OCI-LY1 (cell line): Measurements from ENCODE around the gene ALKBH4.
"Not testable (repeated sequence)": the region's sequence is repeated elsewhere in the genome, so short reads cannot be mapped to it uniquely, and the experiment has no call there.

Experiments
- H2AFZ ChIP-seq: fragments of 200-600 bp; sonication (generic), shearing (Covaris generic); 2 replicates; pipeline ENCODE4 v1.6.0; 2014; ENCODE audit warnings: antibody characterized with exemption, mild to moderate bottlenecking, low read length
- H3F3A ChIP-seq: fragments of 200-600 bp; sonication (generic), shearing (Covaris generic); 2 replicates; pipeline ENCODE4 v1.6.0; 2014; ENCODE audit warnings: mild to moderate bottlenecking, antibody characterized with exemption, low read length, moderate library complexity; ENCODE audit not compliant: insufficient read depth
- H3K27ac ChIP-seq: fragments of 200-600 bp; sonication (generic); 2 replicates; pipeline ENCODE4 v1.5.1; 2014; ENCODE audit warnings: low read length, mixed run types, mild to moderate bottlenecking, low read depth; ENCODE audit not compliant: poor library complexity, severe bottlenecking
- H3K27me3 ChIP-seq: fragments of 200-600 bp; sonication (generic); 2 replicates; pipeline ENCODE4 v1.6.0; 2014; ENCODE audit warnings: antibody characterized with exemption, mild to moderate bottlenecking, low read length, moderate library complexity; ENCODE audit not compliant: insufficient read depth
- H3K36me3 ChIP-seq: fragments of 200-600 bp; sonication (generic); 2 replicates; pipeline ENCODE4 v1.6.1; 2014; ENCODE audit warnings: mild to moderate bottlenecking, antibody characterized with exemption, low read length, moderate library complexity, mixed read lengths; ENCODE audit not compliant: insufficient read depth
- H3K4me1 ChIP-seq: fragments of 200-600 bp; sonication (generic); 2 replicates; pipeline ENCODE4 v1.5.1; 2014; ENCODE audit warnings: mild to moderate bottlenecking, low read length, moderate library complexity; ENCODE audit not compliant: insufficient read depth, severe bottlenecking
- H3K4me2 ChIP-seq: fragments of 200-600 bp; sonication (generic), shearing (Covaris generic); 2 replicates; pipeline ENCODE4 v1.6.1; 2014; ENCODE audit warnings: low read length
- H3K4me3 ChIP-seq: fragments of 200-600 bp; sonication (generic); 2 replicates; pipeline ENCODE4 v1.5.1; 2014; ENCODE audit warnings: low read length, low read depth, mild to moderate bottlenecking, mixed read lengths; ENCODE audit not compliant: poor library complexity, severe bottlenecking
- H3K79me2 ChIP-seq: fragments of 200-600 bp; shearing (Covaris generic); 2 replicates; pipeline ENCODE4 v1.6.1; 2016; ENCODE audit warnings: mixed run types, low read length, mixed read lengths; ENCODE audit not compliant: insufficient read depth
- H3K9ac ChIP-seq: fragments of 200-600 bp; sonication (generic), shearing (Covaris generic); 2 replicates; pipeline ENCODE4 v1.6.1; 2014; ENCODE audit warnings: mild to moderate bottlenecking, low read length, mixed read lengths
- H3K9me2 ChIP-seq: fragments of 200-600 bp; sonication (generic), shearing (Covaris generic); 2 replicates; pipeline ENCODE4 v1.6.1; 2014; ENCODE audit warnings: low read depth, mild to moderate bottlenecking, low read length, mixed read lengths
- H3K9me3 ChIP-seq: fragments of 200-600 bp; shearing (Covaris generic); 2 replicates; pipeline ENCODE4 v1.6.1; 2014; ENCODE audit warnings: low read length, mixed read lengths
- H4K20me1 ChIP-seq: fragments of 200-600 bp; sonication (generic), shearing (Covaris generic); 2 replicates; pipeline ENCODE4 v1.6.0; 2016; ENCODE audit warnings: mild to moderate bottlenecking, low read length; ENCODE audit not compliant: insufficient read depth
- EZH2 ChIP-seq: fragments of 200-600 bp; sonication (generic), shearing (Covaris generic); IDR thresholded peaks from 2 replicates; pipeline ENCODE4 v1.8.0; 2017; ENCODE audit warnings: borderline replicate concordance, mixed run types, mild to moderate bottlenecking, antibody characterized with exemption, low read length, moderate library complexity, mixed read lengths
- TF ChIP-seq, protein P1 (sequence below): fragments of 200-600 bp; sonication (generic), shearing (Covaris generic); IDR thresholded peaks from 2 replicates; pipeline ENCODE4 v1.5.1; 2017; ENCODE audit warnings: mild to moderate bottlenecking, antibody characterized with exemption, low read length, moderate library complexity, mixed read lengths

The ALKBH4 gene

DNA sequence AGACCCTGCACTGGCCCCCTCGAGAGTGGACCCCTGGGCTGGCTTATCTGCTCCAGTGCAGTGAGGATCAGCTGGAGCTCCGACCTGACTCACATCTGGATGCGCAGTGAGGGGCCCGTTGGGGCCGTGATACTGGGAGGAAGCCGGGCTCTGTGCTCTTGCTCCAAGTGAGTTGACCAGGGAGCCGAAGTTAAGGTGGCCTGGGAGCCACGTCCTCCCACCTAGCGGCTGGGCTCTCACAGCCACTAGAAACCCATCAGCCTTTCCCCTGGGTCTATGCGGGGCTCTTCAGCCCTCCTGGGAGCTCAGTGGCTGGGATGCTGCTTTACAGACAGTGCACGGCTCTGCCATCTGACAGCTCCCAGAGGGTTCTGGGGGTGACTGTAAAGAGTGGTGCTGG, 9.1 kb downstream of the ALKBH4 start:
- no peaks in the 10 kb centered on the region for H3K9me3 ChIP-seq
- H3K9me2 ChIP-seq, result no peaks in the 10 kb centered on the region
- no peak overlapping the region for H3K4me2 ChIP-seq
- H3K27ac ChIP-seq, result no peak overlapping the region
- no peak for TF ChIP-seq EZH2
- TF ChIP-seq, protein P1, sequence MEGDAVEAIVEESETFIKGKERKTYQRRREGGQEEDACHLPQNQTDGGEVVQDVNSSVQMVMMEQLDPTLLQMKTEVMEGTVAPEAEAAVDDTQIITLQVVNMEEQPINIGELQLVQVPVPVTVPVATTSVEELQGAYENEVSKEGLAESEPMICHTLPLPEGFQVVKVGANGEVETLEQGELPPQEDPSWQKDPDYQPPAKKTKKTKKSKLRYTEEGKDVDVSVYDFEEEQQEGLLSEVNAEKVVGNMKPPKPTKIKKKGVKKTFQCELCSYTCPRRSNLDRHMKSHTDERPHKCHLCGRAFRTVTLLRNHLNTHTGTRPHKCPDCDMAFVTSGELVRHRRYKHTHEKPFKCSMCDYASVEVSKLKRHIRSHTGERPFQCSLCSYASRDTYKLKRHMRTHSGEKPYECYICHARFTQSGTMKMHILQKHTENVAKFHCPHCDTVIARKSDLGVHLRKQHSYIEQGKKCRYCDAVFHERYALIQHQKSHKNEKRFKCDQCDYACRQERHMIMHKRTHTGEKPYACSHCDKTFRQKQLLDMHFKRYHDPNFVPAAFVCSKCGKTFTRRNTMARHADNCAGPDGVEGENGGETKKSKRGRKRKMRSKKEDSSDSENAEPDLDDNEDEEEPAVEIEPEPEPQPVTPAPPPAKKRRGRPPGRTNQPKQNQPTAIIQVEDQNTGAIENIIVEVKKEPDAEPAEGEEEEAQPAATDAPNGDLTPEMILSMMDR, result no peak
- no peak overlapping the region for H3K9ac ChIP-seq
- no peaks in the 10 kb centered on the region for H3K79me2 ChIP-seq
- H2AFZ ChIP-seq, result no peak overlapping the region
- H3F3A ChIP-seq, result no peaks in the 10 kb centered on the region; the same call in 1 of the 2 replicates
- peaks cover 39% of the 10 kb centered on the region for H3K36me3 ChIP-seq
- H3K4me1 ChIP-seq, result peaks cover 22% of the 10 kb centered on the region
- no peaks in the 10 kb centered on the region for H4K20me1 ChIP-seq
- H3K4me3 ChIP-seq, result no peak overlapping the region
- no peaks in the 10 kb centered on the region for H3K27me3 ChIP-seq

DNA sequence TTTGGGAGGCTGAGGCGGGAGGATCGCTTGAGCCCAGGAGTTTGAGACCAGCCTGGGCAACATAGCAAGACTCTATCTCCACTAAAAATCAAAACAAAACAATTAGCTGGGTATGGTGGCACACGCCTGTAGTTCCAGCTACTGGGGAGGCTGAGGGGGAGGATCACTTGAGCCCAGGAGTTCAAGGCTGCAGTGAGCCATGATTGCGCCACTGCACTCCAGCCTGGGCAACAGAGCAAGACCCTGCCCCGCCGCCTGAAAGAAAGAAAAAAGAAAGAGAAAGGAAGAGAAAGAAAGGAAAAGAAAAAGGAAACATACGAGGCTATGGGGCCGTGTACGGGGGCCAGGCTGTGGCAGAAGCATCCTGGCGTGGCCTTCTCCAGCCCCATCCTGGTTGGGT, 9.7 kb downstream of the ALKBH4 start:
- H3K9me2 ChIP-seq, H3K4me3 ChIP-seq, H3K9ac ChIP-seq, H4K20me1 ChIP-seq, H3K27me3 ChIP-seq, H3K9me3 ChIP-seq, H3K4me2 ChIP-seq, H3F3A ChIP-seq, H3K79me2 ChIP-seq, H2AFZ ChIP-seq: not testable (repeated sequence)
- Histone ChIP-seq H3K36me3 (peaks cover 39% of the 10 kb centered on the region), H3K4me1 (peaks cover 28% of the 10 kb centered on the region), H3K27ac (peak overlapping the region; percentile 62)

DNA sequence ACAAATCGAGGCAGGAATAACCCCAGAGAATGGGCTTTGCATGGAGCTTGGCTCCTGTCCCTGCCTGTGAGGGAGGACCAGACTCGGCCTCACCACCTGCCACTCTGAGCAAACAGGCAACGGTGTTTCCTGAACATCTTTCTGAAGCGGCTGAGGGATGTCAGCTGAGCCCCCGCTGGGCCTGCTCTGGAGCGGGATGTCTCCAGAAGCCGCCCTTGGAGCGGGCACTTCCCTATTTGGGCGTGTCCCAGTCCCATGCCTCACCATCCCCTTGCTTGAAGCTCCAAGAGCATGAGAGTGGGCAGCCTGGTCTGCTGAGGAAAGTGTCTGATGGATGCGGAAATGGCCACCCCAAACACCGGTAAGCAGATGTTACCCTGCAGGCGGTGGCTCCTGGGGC, 10.2 kb downstream of the ALKBH4 start:
- no peak overlapping the region; the same call in 1 of the 2 replicates for H3K9ac ChIP-seq
- peaks cover 37% of the 10 kb centered on the region for H3K36me3 ChIP-seq
- H3K4me1 ChIP-seq, result peaks cover 28% of the 10 kb centered on the region
- no peaks in the 10 kb centered on the region; the same call in 1 of the 2 replicates for H3F3A ChIP-seq
- H3K27ac ChIP-seq, result peak overlapping the region; percentile 62
- H3K9me2 ChIP-seq, result no peaks in the 10 kb centered on the region
- H3K27me3 ChIP-seq, result no peaks in the 10 kb centered on the region
- H3K79me2 ChIP-seq, result no peaks in the 10 kb centered on the region
- H3K4me3 ChIP-seq, result no peak overlapping the region
- no peak for TF ChIP-seq EZH2
- TF ChIP-seq, protein P1, result no peak
- no peak overlapping the region for H2AFZ ChIP-seq
- no peaks in the 10 kb centered on the region for H3K9me3 ChIP-seq
- H4K20me1 ChIP-seq, result no peaks in the 10 kb centered on the region
- no peak overlapping the region for H3K4me2 ChIP-seq

DNA sequence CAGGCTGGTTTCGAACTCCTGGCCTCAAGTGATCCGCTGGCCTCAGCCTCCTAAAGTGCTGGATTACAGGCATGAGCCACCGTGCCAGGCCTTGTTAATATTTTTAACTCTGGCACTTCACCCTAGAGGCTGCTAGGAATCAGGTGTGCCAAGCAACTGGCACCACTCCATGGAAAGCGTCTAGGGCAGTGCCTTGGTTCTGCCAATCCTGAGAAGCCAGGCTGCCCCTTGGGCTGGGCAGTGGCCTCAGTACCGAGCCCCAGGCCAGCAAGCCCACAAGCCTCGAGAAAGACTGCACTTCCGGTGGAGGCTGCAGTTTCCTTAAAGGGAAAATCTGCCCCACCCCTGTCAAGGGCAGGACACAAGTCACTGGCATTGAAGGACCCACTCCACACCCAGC, 11.3 kb downstream of the ALKBH4 start:
- Histone ChIP-seq H3K36me3 (peaks cover 34% of the 10 kb centered on the region), H3K27ac (no peak overlapping the region), H3F3A (no peaks in the 10 kb centered on the region; the same call in 1 of the 2 replicates), H4K20me1 (no peaks in the 10 kb centered on the region), H3K4me2 (no peak overlapping the region), H3K4me1 (peaks cover 28% of the 10 kb centered on the region), H3K9ac (no peak overlapping the region), H3K9me3 (no peaks in the 10 kb centered on the region), H3K9me2 (no peaks in the 10 kb centered on the region), H3K27me3 (no peaks in the 10 kb centered on the region), H3K4me3 (no peak overlapping the region), H2AFZ (no peak overlapping the region), H3K79me2 (no peaks in the 10 kb centered on the region)
- TF ChIP-seq EZH2, result no peak
- TF ChIP-seq, protein P1, result no peak
